HS-27A (cell line): ENCODE data around the gene ZNF426.

Experiments used
- DNase-seq: peaks from one replicate; pipeline ENCODE4 v3.0.0-alpha.2; 2012; ENCODE audit warnings: low read depth, missing footprints

The ZNF426 gene

GRCh38 chr19:9494096-9494495 lies 44.3 kb downstream of the ZNF426 start:
- no peak for DNase-seq

GRCh38 chr19:9487016-9487415 lies 51.4 kb downstream of the ZNF426 start:
- DNase-seq = no peak

- DNase-seq = no peak
Measured at GRCh38 chr19:9485140-9485539, 53.3 kb downstream of the ZNF426 start.

- DNase-seq = no peak
Measured at GRCh38 chr19:9474975-9475374, 63.5 kb downstream of the ZNF426 start.
